WTC11 (cell line): Measurements from ENCODE around the gene ZNF175. TPM values are rescaled to one million over a fixed set of nuclear protein-coding genes. Genes with fewer than 3 reads are reported as not detected.
A peak's percentile ranks its signal among the peaks of the same experiment; 100 is the strongest.

ENCODE experiments used
- ATAC-seq: fragments of 200-7000 bp; cut with Tn5 transposase; 2 replicates; pipeline ENCODE4 v1.10.0; 2021; ENCODE audit warnings: mild to moderate bottlenecking, moderate library complexity
- CTCF ChIA-PET: fragments of 300-600 bp; sonication (Branson Sonifier 250); formaldehyde crosslinking; loops from one replicate; lab custom pipeline; 2021; ENCODE audit warnings: antibody characterized with exemption; lab: Charles Lee
- POLR2A ChIA-PET: fragments of 350-600 bp; sonication (Branson Sonifier 250); formaldehyde crosslinking; loops from one replicate; lab custom pipeline; 2021; ENCODE audit warnings: antibody characterized with exemption; lab: Charles Lee
- DNase-seq: peaks from one replicate; pipeline ENCODE4 v3.0.0; 2021; ENCODE audit warnings: low spot score
- H3K27ac Mint-ChIP-seq: 2 replicates; pipeline ENCODE4 v1.8.0; 2021; ENCODE audit warnings: mixed read lengths
- H3K27me3 Mint-ChIP-seq: 2 replicates; pipeline ENCODE4 v1.8.0; 2021; ENCODE audit warnings: low read depth, mild to moderate bottlenecking, moderate library complexity, mixed read lengths
- H3K36me3 Mint-ChIP-seq: 2 replicates; pipeline ENCODE4 v1.8.0; 2021; ENCODE audit warnings: mixed read lengths
- H3K4me1 Mint-ChIP-seq: 2 replicates; pipeline ENCODE4 v1.8.0; 2022; ENCODE audit warnings: mixed read lengths
- H3K4me3 Mint-ChIP-seq: 2 replicates; pipeline ENCODE4 v1.8.0; 2021; ENCODE audit warnings: mild to moderate bottlenecking, moderate library complexity, mixed read lengths
- H3K9me3 Mint-ChIP-seq: 2 replicates; pipeline ENCODE4 v1.8.0; 2021; ENCODE audit warnings: mixed read lengths
- AFF4 ChIP-seq: sonication (generic); formaldehyde crosslinking; IDR thresholded peaks from 2 replicates; pipeline ENCODE4 v1.8.1; 2023; ENCODE audit warnings: mild to moderate bottlenecking, missing genetic modification reagents, borderline replicate concordance
- ARID4B ChIP-seq: sonication (generic); formaldehyde crosslinking; IDR thresholded peaks from 2 replicates; pipeline ENCODE4 v1.8.0; 2023; ENCODE audit warnings: missing genetic modification reagents, mild to moderate bottlenecking, borderline replicate concordance
- CTCF ChIP-seq: fragments of 200-600 bp; IDR thresholded peaks from 2 replicates; pipeline ENCODE4 v1.8.0; 2022; ENCODE audit warnings: antibody characterized with exemption
- ELF4 ChIP-seq: sonication (generic); formaldehyde crosslinking; IDR thresholded peaks from 2 replicates; pipeline ENCODE4 v1.8.1; 2022; ENCODE audit warnings: low read depth, mild to moderate bottlenecking, moderate library complexity, missing genetic modification reagents
- IRF2 ChIP-seq: sonication (generic); formaldehyde crosslinking; IDR thresholded peaks from 2 replicates; pipeline ENCODE4 v1.8.0; 2022; ENCODE audit warnings: low read depth, missing genetic modification reagents, borderline replicate concordance
- JAZF1 ChIP-seq: fragments of 250-450 bp; sonication (Bioruptor Pico); IDR thresholded peaks from 2 replicates; pipeline ENCODE4 v1.9.0; 2021; ENCODE audit warnings: moderate library complexity, mild to moderate bottlenecking, inconsistent platforms
- MYBL2 ChIP-seq: sonication (generic); formaldehyde crosslinking; IDR thresholded peaks from 2 replicates; pipeline ENCODE4 v1.8.1; 2023; ENCODE audit warnings: mild to moderate bottlenecking, moderate library complexity, missing genetic modification reagents
- NR1H2 ChIP-seq: sonication (generic); formaldehyde crosslinking; IDR thresholded peaks from 2 replicates; pipeline ENCODE4 v1.9.0; 2021; ENCODE audit warnings: mild to moderate bottlenecking, moderate library complexity, missing genetic modification reagents
- SP1 ChIP-seq: sonication (generic); formaldehyde crosslinking; conservative IDR thresholded peaks from 2 replicates; pipeline ENCODE4 v1.8.1; 2022; ENCODE audit warnings: missing genetic modification reagents
- TEAD1 ChIP-seq: sonication (generic); formaldehyde crosslinking; IDR thresholded peaks from 2 replicates; pipeline ENCODE4 v1.8.0; 2022; ENCODE audit warnings: mild to moderate bottlenecking, missing genetic modification reagents
- TEAD4 ChIP-seq: sonication (generic); formaldehyde crosslinking; IDR thresholded peaks from 2 replicates; pipeline ENCODE4 v1.8.0; 2022; ENCODE audit warnings: mild to moderate bottlenecking, missing genetic modification reagents
- USF1 ChIP-seq: sonication (generic); formaldehyde crosslinking; IDR thresholded peaks from 2 replicates; pipeline ENCODE4 v1.8.0; 2022; ENCODE audit warnings: mild to moderate bottlenecking, missing genetic modification reagents
- USF2 ChIP-seq: sonication (generic); formaldehyde crosslinking; IDR thresholded peaks from 2 replicates; pipeline ENCODE4 v1.8.1; 2023; ENCODE audit warnings: mild to moderate bottlenecking, missing genetic modification reagents, moderate library complexity
- ZNF232 ChIP-seq: sonication (generic); formaldehyde crosslinking; IDR thresholded peaks from 2 replicates; pipeline ENCODE4 v1.8.0; 2022; ENCODE audit warnings: mild to moderate bottlenecking, missing genetic modification reagents
- ZNF317 ChIP-seq: sonication (generic); formaldehyde crosslinking; IDR thresholded peaks from 2 replicates; pipeline ENCODE4 v1.8.1; 2023; ENCODE audit warnings: low read depth, mild to moderate bottlenecking, moderate library complexity, missing genetic modification reagents, borderline replicate concordance
- ZNF425 ChIP-seq: fragments of 250-450 bp; sonication (Bioruptor Pico); conservative IDR thresholded peaks from 2 replicates; pipeline ENCODE4 v1.9.0; 2021; ENCODE audit warnings: mild to moderate bottlenecking
- total RNA-seq: library from RNA; stranded (reverse); gene quantifications from 3 replicates; pipeline ENCODE4 v1.2.3, GENCODE V29; 2021

ZNF175 gene
- total RNA-seq, 1 experiment from 2014 or later: 10.9 TPM

- TF ChIP-seq USF1 (peak; percentile 77; the same call in 1 of the 2 replicates), ZNF317 (CRISPR knock-in tag) (0 out of 2 replicates have a peak, but pooled peaks have one; percentile 54), NR1H2 (CRISPR knock-in tag) (0 out of 2 replicates have a peak, but pooled peaks have one; percentile 60), MYBL2 (peak; percentile 85; the same call in 1 of the 2 replicates), AFF4 (CRISPR knock-in tag) (no peak), IRF2 (CRISPR knock-in tag) (no peak), USF2 (CRISPR knock-in tag) (no peak), ARID4B (CRISPR knock-in tag) (peak; percentile 99), TEAD4 (CRISPR knock-in tag) (peak; percentile 92; the same call in 1 of the 2 replicates)
- TF ChIP-seq, all 79 proteins: peak for 40
These were observed 37.0 kb downstream of the ZNF175 start (continued) for GRCh38 chr19:51607920-51608562.

GRCh38 chr19:51610576-51610975 lies 39.5 kb downstream of the ZNF175 start:
- ChIA-PET POLR2A (no interaction called here), CTCF (no interaction called here)
- Mint-ChIP-seq H3K4me3 (no peak overlapping the region), H3K27ac (no peak overlapping the region), H3K9me3 (peaks cover 8% of the 10 kb centered on the region), H3K36me3 (no peaks in the 10 kb centered on the region), H3K4me1 (no peaks in the 10 kb centered on the region), H3K27me3 (peaks cover 79% of the 10 kb centered on the region)
- DNase-seq: no peak
- no peak for ATAC-seq
- TF ChIP-seq ZNF232 (CRISPR knock-in tag) (no peak), ARID4B (CRISPR knock-in tag) (no peak), ZNF425 (CRISPR knock-in tag) (no peak), ELF4 (no peak), MYBL2 (no peak), TEAD1 (CRISPR knock-in tag) (no peak), SP1 (CRISPR knock-in tag) (no peak), ZNF317 (CRISPR knock-in tag) (no peak), JAZF1 (CRISPR knock-in tag) (no peak), CTCF (no peak)
